ENCODE measurements around the gene KIZ. TPM values are rescaled to one million over a fixed set of nuclear protein-coding genes. Genes with fewer than 3 reads are reported as not detected.

The KIZ gene
- total RNA-seq, 1 experiment from 2014 or later = 43.6 TPM

DNA sequence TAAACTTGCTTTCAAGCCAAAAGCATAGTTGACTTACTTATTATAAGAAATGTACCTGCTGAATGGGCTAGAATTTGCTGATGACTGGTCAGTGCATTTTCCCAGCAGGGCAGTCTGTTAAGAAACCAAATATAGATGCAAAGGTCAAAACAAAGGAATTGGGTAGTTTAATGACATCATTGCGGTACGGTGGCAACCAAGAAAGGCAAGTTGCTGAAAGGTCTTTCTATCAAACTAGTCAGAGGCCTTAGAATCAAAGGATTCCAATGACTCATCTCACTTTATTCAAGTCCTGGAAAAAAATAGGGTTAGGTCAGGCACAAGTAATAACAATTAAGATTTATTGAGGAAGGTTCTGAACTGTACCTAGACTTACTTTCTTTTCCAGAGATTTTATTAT lies 76.4 kb downstream of the KIZ start:
- ChIA-PET POLR2A (no interaction called here), CTCF (no interaction called here)
- Mint-ChIP-seq H3K36me3 (peaks cover 15% of the 10 kb centered on the region), H3K27ac (peak overlapping the region; percentile 61; the same call in 1 of the 2 replicates), H3K9me3 (peaks cover 3% of the 10 kb centered on the region; the same call in 1 of the 2 replicates), H3K4me3 (no peak overlapping the region), H3K4me1 (peaks cover 46% of the 10 kb centered on the region), H3K27me3 (ENCODE audit: low read depth) (no peaks in the 10 kb centered on the region; the same call in 1 of the 2 replicates)
- no peak for DNase-seq (ENCODE audit: low spot score)
- no peak for ATAC-seq
- TF ChIP-seq, protein P1, sequence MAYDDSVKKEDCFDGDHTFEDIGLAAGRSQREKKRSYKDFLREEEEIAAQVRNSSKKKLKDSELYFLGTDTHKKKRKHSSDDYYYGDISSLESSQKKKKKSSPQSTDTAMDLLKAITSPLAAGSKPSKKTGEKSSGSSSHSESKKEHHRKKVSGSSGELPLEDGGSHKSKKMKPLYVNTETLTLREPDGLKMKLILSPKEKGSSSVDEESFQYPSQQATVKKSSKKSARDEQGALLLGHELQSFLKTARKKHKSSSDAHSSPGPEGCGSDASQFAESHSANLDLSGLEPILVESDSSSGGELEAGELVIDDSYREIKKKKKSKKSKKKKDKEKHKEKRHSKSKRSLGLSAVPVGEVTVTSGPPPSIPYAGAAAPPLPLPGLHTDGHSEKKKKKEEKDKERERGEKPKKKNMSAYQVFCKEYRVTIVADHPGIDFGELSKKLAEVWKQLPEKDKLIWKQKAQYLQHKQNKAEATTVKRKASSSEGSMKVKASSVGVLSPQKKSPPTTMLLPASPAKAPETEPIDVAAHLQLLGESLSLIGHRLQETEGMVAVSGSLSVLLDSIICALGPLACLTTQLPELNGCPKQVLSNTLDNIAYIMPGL (CRISPR knock-in tag; IDR thresholded peaks at IDR 0.05) = no peak
- no peak for TF ChIP-seq ZNF121 (CRISPR knock-in tag; IDR thresholded peaks at IDR 0.05)
- TF ChIP-seq, protein P2, sequence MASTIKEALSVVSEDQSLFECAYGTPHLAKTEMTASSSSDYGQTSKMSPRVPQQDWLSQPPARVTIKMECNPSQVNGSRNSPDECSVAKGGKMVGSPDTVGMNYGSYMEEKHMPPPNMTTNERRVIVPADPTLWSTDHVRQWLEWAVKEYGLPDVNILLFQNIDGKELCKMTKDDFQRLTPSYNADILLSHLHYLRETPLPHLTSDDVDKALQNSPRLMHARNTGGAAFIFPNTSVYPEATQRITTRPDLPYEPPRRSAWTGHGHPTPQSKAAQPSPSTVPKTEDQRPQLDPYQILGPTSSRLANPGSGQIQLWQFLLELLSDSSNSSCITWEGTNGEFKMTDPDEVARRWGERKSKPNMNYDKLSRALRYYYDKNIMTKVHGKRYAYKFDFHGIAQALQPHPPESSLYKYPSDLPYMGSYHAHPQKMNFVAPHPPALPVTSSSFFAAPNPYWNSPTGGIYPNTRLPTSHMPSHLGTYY (CRISPR knock-in tag; IDR thresholded peaks at IDR 0.05) = no peak
- TF ChIP-seq, protein P3, sequence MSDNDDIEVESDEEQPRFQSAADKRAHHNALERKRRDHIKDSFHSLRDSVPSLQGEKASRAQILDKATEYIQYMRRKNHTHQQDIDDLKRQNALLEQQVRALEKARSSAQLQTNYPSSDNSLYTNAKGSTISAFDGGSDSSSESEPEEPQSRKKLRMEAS (CRISPR knock-in tag; IDR thresholded peaks at IDR 0.05) = no peak

GRCh38 chr20:21203088-21203656 lies 77.3 kb downstream of the KIZ start:
- peaks cover 42% of the 10 kb centered on the region for H3K4me1 Mint-ChIP-seq
- H3K27me3 Mint-ChIP-seq (ENCODE audit: low read depth) = no peaks in the 10 kb centered on the region; the same call in 1 of the 2 replicates
- DNase-seq (ENCODE audit: low spot score) = no peak
- no peak for ATAC-seq
- TF ChIP-seq NFATC4 (CRISPR knock-in tag; IDR thresholded peaks at IDR 0.05) = no peak
- TF ChIP-seq, protein P4, sequence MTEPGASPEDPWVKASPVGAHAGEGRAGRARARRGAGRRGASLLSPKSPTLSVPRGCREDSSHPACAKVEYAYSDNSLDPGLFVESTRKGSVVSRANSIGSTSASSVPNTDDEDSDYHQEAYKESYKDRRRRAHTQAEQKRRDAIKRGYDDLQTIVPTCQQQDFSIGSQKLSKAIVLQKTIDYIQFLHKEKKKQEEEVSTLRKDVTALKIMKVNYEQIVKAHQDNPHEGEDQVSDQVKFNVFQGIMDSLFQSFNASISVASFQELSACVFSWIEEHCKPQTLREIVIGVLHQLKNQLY (CRISPR knock-in tag; IDR thresholded peaks at IDR 0.05) = no peak
- no peak for TF ChIP-seq HMGA2 (CRISPR knock-in tag; IDR thresholded peaks at IDR 0.05)
- TF ChIP-seq, protein P5, sequence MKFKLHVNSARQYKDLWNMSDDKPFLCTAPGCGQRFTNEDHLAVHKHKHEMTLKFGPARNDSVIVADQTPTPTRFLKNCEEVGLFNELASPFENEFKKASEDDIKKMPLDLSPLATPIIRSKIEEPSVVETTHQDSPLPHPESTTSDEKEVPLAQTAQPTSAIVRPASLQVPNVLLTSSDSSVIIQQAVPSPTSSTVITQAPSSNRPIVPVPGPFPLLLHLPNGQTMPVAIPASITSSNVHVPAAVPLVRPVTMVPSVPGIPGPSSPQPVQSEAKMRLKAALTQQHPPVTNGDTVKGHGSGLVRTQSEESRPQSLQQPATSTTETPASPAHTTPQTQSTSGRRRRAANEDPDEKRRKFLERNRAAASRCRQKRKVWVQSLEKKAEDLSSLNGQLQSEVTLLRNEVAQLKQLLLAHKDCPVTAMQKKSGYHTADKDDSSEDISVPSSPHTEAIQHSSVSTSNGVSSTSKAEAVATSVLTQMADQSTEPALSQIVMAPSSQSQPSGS (CRISPR knock-in tag; IDR thresholded peaks at IDR 0.05; ENCODE audit: borderline replicate concordance, low read depth) = no peak
- no peak for TF ChIP-seq TP53 (CRISPR knock-in tag; IDR thresholded peaks at IDR 0.05)
- no peak for TF ChIP-seq ZNF121 (CRISPR knock-in tag; IDR thresholded peaks at IDR 0.05)
- TF ChIP-seq PRRX2 (CRISPR knock-in tag; IDR thresholded peaks at IDR 0.05) = no peak
- TF ChIP-seq, protein P6, sequence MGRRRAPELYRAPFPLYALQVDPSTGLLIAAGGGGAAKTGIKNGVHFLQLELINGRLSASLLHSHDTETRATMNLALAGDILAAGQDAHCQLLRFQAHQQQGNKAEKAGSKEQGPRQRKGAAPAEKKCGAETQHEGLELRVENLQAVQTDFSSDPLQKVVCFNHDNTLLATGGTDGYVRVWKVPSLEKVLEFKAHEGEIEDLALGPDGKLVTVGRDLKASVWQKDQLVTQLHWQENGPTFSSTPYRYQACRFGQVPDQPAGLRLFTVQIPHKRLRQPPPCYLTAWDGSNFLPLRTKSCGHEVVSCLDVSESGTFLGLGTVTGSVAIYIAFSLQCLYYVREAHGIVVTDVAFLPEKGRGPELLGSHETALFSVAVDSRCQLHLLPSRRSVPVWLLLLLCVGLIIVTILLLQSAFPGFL (CRISPR knock-in tag; IDR thresholded peaks at IDR 0.05; ENCODE audit: borderline replicate concordance) = no peak
- TF ChIP-seq RORB (CRISPR knock-in tag; IDR thresholded peaks at IDR 0.05) = no peak
- TF ChIP-seq TEAD1 (CRISPR knock-in tag; IDR thresholded peaks at IDR 0.05) = no peak
- no peak for TF ChIP-seq NR2C2 (CRISPR knock-in tag; IDR thresholded peaks at IDR 0.05)
- TF ChIP-seq ZNF232 (CRISPR knock-in tag; IDR thresholded peaks at IDR 0.05) = no peak
- no peak for TF ChIP-seq ZMAT4 (CRISPR knock-in tag; IDR thresholded peaks at IDR 0.05)
- TF ChIP-seq, protein P7, sequence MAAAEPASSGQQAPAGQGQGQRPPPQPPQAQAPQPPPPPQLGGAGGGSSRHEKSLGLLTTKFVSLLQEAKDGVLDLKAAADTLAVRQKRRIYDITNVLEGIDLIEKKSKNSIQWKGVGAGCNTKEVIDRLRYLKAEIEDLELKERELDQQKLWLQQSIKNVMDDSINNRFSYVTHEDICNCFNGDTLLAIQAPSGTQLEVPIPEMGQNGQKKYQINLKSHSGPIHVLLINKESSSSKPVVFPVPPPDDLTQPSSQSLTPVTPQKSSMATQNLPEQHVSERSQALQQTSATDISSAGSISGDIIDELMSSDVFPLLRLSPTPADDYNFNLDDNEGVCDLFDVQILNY (CRISPR knock-in tag; IDR thresholded peaks at IDR 0.05) = no peak
- no peak for TF ChIP-seq IRF2 (CRISPR knock-in tag; IDR thresholded peaks at IDR 0.05; ENCODE audit: borderline replicate concordance, low read depth)
- TF ChIP-seq STAT6 (CRISPR knock-in tag; conservative IDR thresholded peaks at IDR 0.05; ENCODE audit: low read depth) = no peak
- TF ChIP-seq, protein P8, sequence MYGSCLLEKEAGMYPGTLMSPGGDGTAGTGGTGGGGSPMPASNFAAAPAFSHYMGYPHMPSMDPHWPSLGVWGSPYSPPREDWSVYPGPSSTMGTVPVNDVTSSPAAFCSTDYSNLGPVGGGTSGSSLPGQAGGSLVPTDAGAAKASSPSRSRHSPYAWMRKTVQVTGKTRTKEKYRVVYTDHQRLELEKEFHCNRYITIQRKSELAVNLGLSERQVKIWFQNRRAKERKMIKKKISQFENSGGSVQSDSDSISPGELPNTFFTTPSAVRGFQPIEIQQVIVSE (CRISPR knock-in tag; IDR thresholded peaks at IDR 0.05; ENCODE audit: borderline replicate concordance) = no peak
- no peak for TF ChIP-seq CBFB (CRISPR knock-in tag; IDR thresholded peaks at IDR 0.05; ENCODE audit: low read depth)
- no peak overlapping the region for H3K27ac Mint-ChIP-seq
- POLR2A ChIA-PET = no interaction called here
- H3K36me3 Mint-ChIP-seq = peaks cover 15% of the 10 kb centered on the region
- H3K9me3 Mint-ChIP-seq = peaks cover 3% of the 10 kb centered on the region; the same call in 1 of the 2 replicates
- CTCF ChIA-PET = no interaction called here
- H3K4me3 Mint-ChIP-seq = no peak overlapping the region
